WI38 (cell line): ENCODE results near the gene TPPP2.

Experiments used
- H3K4me3 ChIP-seq: 2 replicates; pipeline ENCODE4 v1.5.1; 2011; ENCODE audit warnings: low read depth, mild to moderate bottlenecking, control low read depth, low read length
- TF ChIP-seq, protein P1 (sequence below): IDR thresholded peaks from 2 replicates; pipeline ENCODE4 v1.5.1; 2012; ENCODE audit warnings: low read depth, mild to moderate bottlenecking, control low read depth, low read length

TPPP2 gene

DNA sequence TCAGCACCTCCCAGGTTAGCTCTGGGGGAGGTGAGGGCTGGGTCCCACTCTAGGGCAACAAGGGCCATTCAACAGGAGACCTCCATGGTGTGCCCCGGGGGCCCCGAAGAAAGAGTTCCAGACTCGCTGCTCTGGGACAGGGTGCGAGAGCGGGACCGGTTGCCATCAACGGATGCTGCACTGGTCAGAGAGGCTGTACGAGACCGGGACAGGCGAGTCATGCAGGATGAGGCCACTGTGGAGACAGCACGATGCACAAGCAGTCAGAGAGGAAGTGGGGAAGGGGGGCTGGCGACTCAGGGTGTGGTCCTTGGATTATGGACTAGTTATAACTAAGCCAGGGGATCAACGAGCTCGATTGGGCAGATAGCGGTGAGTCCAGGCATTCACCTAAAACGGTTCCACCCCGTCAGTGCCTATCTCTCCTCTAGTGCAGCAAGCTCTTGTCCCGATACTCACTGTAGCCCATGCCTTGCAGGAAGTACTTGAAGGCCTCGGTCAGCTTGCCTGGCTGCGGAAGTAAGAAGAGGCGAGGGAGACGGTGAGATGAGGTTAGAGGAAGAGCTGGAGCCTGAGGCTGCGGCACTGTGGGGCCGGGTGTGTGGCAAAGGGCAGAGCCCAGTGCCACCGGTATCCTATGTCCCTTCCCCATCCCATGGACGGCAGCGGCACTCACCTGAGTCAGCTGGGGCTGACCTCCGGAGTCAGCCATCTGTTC lies 12.3 kb upstream of the TPPP2 start:
- H3K4me3 ChIP-seq, result no peak overlapping the region
- TF ChIP-seq, protein P1, sequence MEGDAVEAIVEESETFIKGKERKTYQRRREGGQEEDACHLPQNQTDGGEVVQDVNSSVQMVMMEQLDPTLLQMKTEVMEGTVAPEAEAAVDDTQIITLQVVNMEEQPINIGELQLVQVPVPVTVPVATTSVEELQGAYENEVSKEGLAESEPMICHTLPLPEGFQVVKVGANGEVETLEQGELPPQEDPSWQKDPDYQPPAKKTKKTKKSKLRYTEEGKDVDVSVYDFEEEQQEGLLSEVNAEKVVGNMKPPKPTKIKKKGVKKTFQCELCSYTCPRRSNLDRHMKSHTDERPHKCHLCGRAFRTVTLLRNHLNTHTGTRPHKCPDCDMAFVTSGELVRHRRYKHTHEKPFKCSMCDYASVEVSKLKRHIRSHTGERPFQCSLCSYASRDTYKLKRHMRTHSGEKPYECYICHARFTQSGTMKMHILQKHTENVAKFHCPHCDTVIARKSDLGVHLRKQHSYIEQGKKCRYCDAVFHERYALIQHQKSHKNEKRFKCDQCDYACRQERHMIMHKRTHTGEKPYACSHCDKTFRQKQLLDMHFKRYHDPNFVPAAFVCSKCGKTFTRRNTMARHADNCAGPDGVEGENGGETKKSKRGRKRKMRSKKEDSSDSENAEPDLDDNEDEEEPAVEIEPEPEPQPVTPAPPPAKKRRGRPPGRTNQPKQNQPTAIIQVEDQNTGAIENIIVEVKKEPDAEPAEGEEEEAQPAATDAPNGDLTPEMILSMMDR, result no peak

DNA sequence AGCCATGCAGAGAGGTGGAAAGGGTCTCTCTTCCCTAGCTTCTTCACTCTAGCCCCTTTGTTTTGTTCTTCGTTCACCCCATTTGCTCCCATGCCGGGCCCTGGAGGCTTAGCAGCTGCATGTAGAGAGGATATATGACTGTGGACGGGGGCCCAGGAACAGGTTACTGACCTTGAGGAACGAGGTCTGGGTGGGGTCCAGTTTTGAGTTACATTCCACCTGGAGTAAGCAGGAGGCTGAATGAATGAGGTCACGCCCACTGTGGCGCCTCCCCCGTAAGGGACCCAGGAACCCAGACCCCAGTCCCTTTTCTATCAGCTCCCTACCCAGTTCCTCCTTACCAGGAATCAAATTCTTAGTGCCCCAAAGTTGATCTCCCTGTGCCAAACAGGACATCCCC lies 11.7 kb upstream of the TPPP2 start:
- TF ChIP-seq, protein P1, result no peak
- H3K4me3 ChIP-seq, result no peak overlapping the region

DNA sequence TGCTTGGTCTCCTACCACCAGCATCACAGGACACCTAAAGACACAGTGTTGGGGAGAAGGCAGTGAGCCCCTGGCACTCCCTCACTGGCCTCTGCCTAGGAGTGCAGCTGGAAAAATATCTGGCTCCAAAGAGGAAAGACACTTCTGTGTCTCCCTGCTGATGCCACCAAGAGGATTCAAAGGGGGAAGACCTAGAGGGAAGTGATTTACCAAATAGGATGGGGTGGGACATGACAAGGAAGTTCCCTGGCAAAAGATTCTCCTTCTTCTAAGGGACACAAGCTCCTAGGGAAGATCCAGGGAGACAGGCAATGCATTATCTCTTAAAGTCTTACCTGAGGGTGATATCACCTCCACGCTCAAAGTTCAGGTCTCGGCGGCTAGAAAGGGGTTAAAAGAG lies 11.2 kb upstream of the TPPP2 start:
- no peak overlapping the region for H3K4me3 ChIP-seq
- TF ChIP-seq, protein P1, result no peak

DNA sequence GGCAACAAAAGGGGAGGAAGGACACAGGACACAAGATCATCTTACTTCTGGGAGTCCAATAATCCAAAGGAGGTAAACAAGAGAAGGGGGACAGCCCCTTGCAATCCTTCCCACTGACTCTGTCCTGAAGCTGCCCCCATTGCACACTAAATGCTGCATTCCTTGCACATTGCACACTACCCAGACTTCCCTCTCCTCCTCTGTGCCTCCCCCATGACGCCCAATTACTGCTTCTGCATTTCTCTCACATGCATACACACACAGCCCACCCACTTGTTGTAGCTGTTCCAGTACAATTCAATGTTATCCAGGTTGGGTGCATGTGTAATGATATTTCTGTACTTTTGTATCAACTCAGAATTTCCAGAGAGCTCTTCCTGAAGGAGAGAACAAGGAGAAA lies 10.7 kb upstream of the TPPP2 start:
- H3K4me3 ChIP-seq, result no peak overlapping the region
- TF ChIP-seq, protein P1, result no peak

DNA sequence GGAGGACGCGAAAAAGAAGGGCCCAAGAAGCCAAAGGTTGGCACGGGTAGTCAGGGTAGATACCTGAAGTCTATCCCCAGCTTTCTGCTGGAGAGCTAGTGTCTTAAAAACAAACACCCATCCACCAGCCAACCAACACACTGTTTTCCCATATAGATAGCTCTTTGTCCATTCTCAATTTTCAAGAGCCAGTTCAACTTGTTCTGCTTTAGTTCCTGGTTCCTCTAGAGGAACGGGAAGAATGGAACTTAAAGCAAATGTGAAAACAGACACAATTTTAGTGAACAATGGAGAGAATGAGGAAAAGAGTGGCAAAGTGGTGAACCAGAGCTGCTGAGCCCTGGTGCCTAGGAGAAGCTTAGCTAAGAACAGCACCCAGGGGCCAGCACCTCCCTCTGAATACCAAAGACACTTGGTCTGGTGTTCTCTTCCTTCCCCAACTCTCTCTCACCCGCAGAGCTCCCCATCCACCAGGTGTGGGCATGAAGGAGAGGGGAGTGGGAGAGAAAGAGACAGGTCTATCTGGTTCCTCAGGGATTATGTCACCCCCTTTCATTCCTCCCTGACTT lies 9.0 kb upstream of the TPPP2 start:
- TF ChIP-seq, protein P1, result no peak
- H3K4me3 ChIP-seq, result no peak overlapping the region

DNA sequence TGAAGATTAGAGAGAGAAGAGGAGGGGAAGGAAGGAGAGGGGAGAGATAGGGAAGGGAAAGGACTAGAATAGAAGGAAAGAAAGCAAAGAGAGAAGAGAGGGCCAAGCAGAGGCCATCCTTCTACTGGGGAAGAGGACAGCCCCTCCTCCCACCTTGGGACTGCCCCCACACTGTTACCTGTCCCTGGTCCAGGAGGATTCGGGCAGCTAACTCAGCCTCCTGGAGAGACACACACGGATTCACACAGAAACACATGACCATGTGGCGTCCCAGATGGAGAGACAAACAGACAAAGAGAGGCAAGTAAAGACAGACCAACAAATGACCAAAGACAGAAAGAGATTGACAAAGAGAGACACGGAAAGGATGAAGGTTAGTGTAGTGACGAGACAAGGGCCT lies 7.3 kb upstream of the TPPP2 start:
- H3K4me3 ChIP-seq, result no peak overlapping the region
- TF ChIP-seq, protein P1, result no peak

DNA sequence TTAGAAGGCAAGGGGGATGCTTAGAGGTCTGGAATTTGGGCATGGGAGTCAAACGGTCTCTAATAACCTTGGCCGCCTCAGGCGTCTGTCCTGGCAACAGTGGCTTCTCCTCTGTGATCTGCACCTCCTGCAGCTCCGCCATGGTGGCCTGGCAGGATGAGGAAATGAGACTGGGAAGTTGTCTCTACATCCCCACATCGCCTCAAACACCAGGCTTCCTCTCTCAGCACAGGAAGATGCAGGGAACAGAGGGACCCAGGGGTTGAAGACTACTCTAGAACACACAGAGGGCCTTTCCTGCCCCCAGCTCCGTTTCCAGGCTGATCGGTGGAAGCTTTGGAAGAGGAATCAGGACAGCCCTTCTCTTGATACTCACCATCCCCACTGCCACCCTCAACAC lies 6.8 kb upstream of the TPPP2 start:
- TF ChIP-seq, protein P1, result no peak
- H3K4me3 ChIP-seq, result no peak overlapping the region
